HEK293 (cell line): ENCODE data around the gene SLC9A9.

ENCODE experiments used
- CTCF ChIA-PET: fragments of 350-600 bp; formaldehyde crosslinking; extraction: SDS; loops from one replicate; lab custom pipeline; 2021; ENCODE audit warnings: antibody characterized with exemption; lab: Yijun Ruan, JAX
- POLR2A ChIA-PET: fragments of 300-600 bp; formaldehyde crosslinking; extraction: SDS; loops from one replicate; lab custom pipeline; 2020; ENCODE audit warnings: antibody characterized with exemption, inconsistent platforms; lab: Yijun Ruan, JAX
- H3K27ac ChIP-seq: fragments of 200-500 bp; sonication (Bioruptor generic); 2 replicates; pipeline ENCODE4 v1.5.1; 2014; ENCODE audit warnings: low read depth, low read length, control low read depth, inconsistent platforms; ENCODE audit errors: extremely low read depth
- H3K36me3 ChIP-seq, 2 experiments: fragments of 200-500 bp in 1 of 2; sonication (Bioruptor generic) in 1 of 2; 1 replicate in 1 of 2; 2 replicates in 1 of 2; pipeline ENCODE4 v1.5.1; 2014 to 2017; ENCODE audit warnings: inconsistent platforms in 2 of 2, low read length in 2 of 2; ENCODE audit not compliant: control insufficient read depth in 2 of 2, insufficient read depth in 1 of 2
- H3K4me1 ChIP-seq: fragments of 200-500 bp; sonication (Bioruptor generic); 2 replicates; pipeline ENCODE4 v1.5.1; 2014; ENCODE audit warnings: mild to moderate bottlenecking, low read length, inconsistent platforms; ENCODE audit not compliant: control insufficient read depth, insufficient read depth
- H3K4me3 ChIP-seq: 2 replicates; pipeline ENCODE4 v1.5.1; 2011; ENCODE audit warnings: low read depth, mild to moderate bottlenecking, control low read depth, low read length, moderate library complexity
- H3K9me3 ChIP-seq: fragments of 200-500 bp; sonication (Bioruptor generic); 2 replicates; pipeline ENCODE4 v1.5.1; 2014; ENCODE audit warnings: low read depth, low read length, inconsistent platforms; ENCODE audit not compliant: control insufficient read depth, insufficient read depth
- BCL6B ChIP-seq: fragments of 450-650 bp; formaldehyde crosslinking; IDR thresholded peaks from 2 replicates; pipeline ENCODE4 v1.5.1; 2017; ENCODE audit warnings: missing biosample characterization, missing genetic modification characterization
- GLIS1 ChIP-seq: fragments of 450-650 bp; formaldehyde crosslinking; IDR thresholded peaks from 2 replicates; pipeline ENCODE4 v1.5.1; 2016; ENCODE audit warnings: missing biosample characterization, missing genetic modification characterization
- IKZF3 ChIP-seq: fragments of 450-650 bp; IDR thresholded peaks from 2 replicates; pipeline ENCODE4 v1.5.0; 2018; ENCODE audit warnings: missing biosample characterization, mild to moderate bottlenecking, missing genetic modification characterization, moderate library complexity
- KLF17 ChIP-seq: fragments of 450-650 bp; formaldehyde crosslinking; IDR thresholded peaks from 2 replicates; pipeline ENCODE4 v1.5.1; 2016; ENCODE audit warnings: missing biosample characterization, missing genetic modification characterization
- MZF1 ChIP-seq: fragments of 450-650 bp; formaldehyde crosslinking; IDR thresholded peaks from 2 replicates; pipeline ENCODE4 v1.5.1; 2017; ENCODE audit warnings: missing biosample characterization, missing genetic modification characterization, borderline replicate concordance
- OSR2 ChIP-seq: fragments of 450-650 bp; formaldehyde crosslinking; IDR thresholded peaks from 2 replicates; pipeline ENCODE4 v1.5.1; 2016; ENCODE audit warnings: missing biosample characterization, missing genetic modification characterization
- TRIM28 ChIP-seq: IDR thresholded peaks from 2 replicates; pipeline ENCODE4 v1.6.1; 2011; ENCODE audit warnings: low read length, control low read depth, borderline replicate concordance
- ZBTB20 ChIP-seq: fragments of 450-650 bp; formaldehyde crosslinking; IDR thresholded peaks from 2 replicates; pipeline ENCODE4 v1.5.1; 2016; ENCODE audit warnings: missing biosample characterization, missing genetic modification characterization
- ZBTB44 ChIP-seq: fragments of 450-650 bp; IDR thresholded peaks from 2 replicates; pipeline ENCODE4 v1.5.1; 2018; ENCODE audit warnings: missing biosample characterization, mild to moderate bottlenecking, missing genetic modification characterization
- ZBTB6 ChIP-seq: fragments of 450-650 bp; formaldehyde crosslinking; IDR thresholded peaks from 2 replicates; pipeline ENCODE4 v1.5.1; 2017; ENCODE audit warnings: missing biosample characterization, missing genetic modification characterization
- ZBTB8A ChIP-seq: fragments of 450-650 bp; formaldehyde crosslinking; IDR thresholded peaks from 2 replicates; pipeline ENCODE4 v1.5.1; 2016; ENCODE audit warnings: missing biosample characterization, missing genetic modification characterization
- ZNF155 ChIP-seq: fragments of 450-650 bp; formaldehyde crosslinking; IDR thresholded peaks from 2 replicates; pipeline ENCODE4 v1.5.1; 2016; ENCODE audit warnings: missing biosample characterization, missing genetic modification characterization
- ZNF169 ChIP-seq: fragments of 450-650 bp; formaldehyde crosslinking; IDR thresholded peaks from 2 replicates; pipeline ENCODE4 v1.5.1; 2016; ENCODE audit warnings: missing biosample characterization, missing genetic modification characterization
- ZNF174 ChIP-seq: fragments of 450-650 bp; formaldehyde crosslinking; IDR thresholded peaks from 2 replicates; pipeline ENCODE4 v1.5.0; 2017; ENCODE audit warnings: missing biosample characterization, mild to moderate bottlenecking, missing genetic modification characterization
- ZNF18 ChIP-seq: fragments of 450-650 bp; formaldehyde crosslinking; IDR thresholded peaks from 2 replicates; pipeline ENCODE4 v1.5.1; 2016; ENCODE audit warnings: missing biosample characterization, missing genetic modification characterization
- ZNF221 ChIP-seq: fragments of 450-650 bp; formaldehyde crosslinking; IDR thresholded peaks from 2 replicates; pipeline ENCODE4 v1.5.1; 2017; ENCODE audit warnings: missing biosample characterization, missing genetic modification characterization, borderline replicate concordance
- ZNF239 ChIP-seq: fragments of 450-650 bp; formaldehyde crosslinking; IDR thresholded peaks from 2 replicates; pipeline ENCODE4 v1.5.1; 2016; ENCODE audit warnings: missing biosample characterization, missing genetic modification characterization
- ZNF423 ChIP-seq: fragments of 450-650 bp; formaldehyde crosslinking; IDR thresholded peaks from 2 replicates; pipeline ENCODE4 v1.5.1; 2016; ENCODE audit warnings: missing biosample characterization, missing genetic modification characterization
- ZNF48 ChIP-seq: fragments of 450-650 bp; formaldehyde crosslinking; IDR thresholded peaks from 2 replicates; pipeline ENCODE4 v1.5.1; 2016; ENCODE audit warnings: missing biosample characterization, missing genetic modification characterization
- ZNF555 ChIP-seq: fragments of 450-650 bp; formaldehyde crosslinking; conservative IDR thresholded peaks from 2 replicates; pipeline ENCODE4 v1.5.1; 2017; ENCODE audit warnings: missing biosample characterization, mild to moderate bottlenecking, missing genetic modification characterization, inconsistent platforms
- ZNF560 ChIP-seq: fragments of 450-650 bp; formaldehyde crosslinking; IDR thresholded peaks from 2 replicates; pipeline ENCODE4 v1.5.1; 2017; ENCODE audit warnings: missing biosample characterization, missing genetic modification characterization, borderline replicate concordance
- ZNF629 ChIP-seq: fragments of 450-650 bp; formaldehyde crosslinking; IDR thresholded peaks from 2 replicates; pipeline ENCODE4 v1.5.1; 2017; ENCODE audit warnings: missing biosample characterization, missing genetic modification characterization
- ZNF776 ChIP-seq: fragments of 450-650 bp; formaldehyde crosslinking; IDR thresholded peaks from 2 replicates; pipeline ENCODE4 v1.5.0; 2017; ENCODE audit warnings: missing biosample characterization, missing genetic modification characterization, borderline replicate concordance
- ZNF785 ChIP-seq: fragments of 450-650 bp; formaldehyde crosslinking; IDR thresholded peaks from 2 replicates; pipeline ENCODE4 v1.5.1; 2016; ENCODE audit warnings: missing biosample characterization, missing genetic modification characterization
- ZNF792 ChIP-seq: fragments of 450-650 bp; formaldehyde crosslinking; IDR thresholded peaks from 2 replicates; pipeline ENCODE4 v1.5.1; 2016; ENCODE audit warnings: missing biosample characterization, missing genetic modification characterization
- ZSCAN23 ChIP-seq: fragments of 450-650 bp; formaldehyde crosslinking; IDR thresholded peaks from 2 replicates; pipeline ENCODE4 v1.5.1; 2016; ENCODE audit warnings: missing biosample characterization, missing genetic modification characterization

Gene SLC9A9

GRCh38 chr3:143258692-143259091, 589.6 kb downstream of the SLC9A9 start (continued):
- TF ChIP-seq ZBTB44, result no peak
- no peak for TF ChIP-seq ZNF776 (tag by site-specific recombination)
- TF ChIP-seq ZNF785 (tag by site-specific recombination), result no peak
- no peak for TF ChIP-seq BCL6B (tag by site-specific recombination)
- no peak for TF ChIP-seq ZNF560 (tag by site-specific recombination)
- TF ChIP-seq ZNF169 (tag by site-specific recombination), result no peak
- no peak for TF ChIP-seq ZBTB6
- TF ChIP-seq ZNF239 (tag by site-specific recombination), result no peak
- no peak for TF ChIP-seq IKZF3

GRCh38 chr3:143256416-143256815, 591.9 kb downstream of the SLC9A9 start:
- TF ChIP-seq ZNF18 (tag by site-specific recombination) (no peak), ZBTB20 (no peak), KLF17 (tag by site-specific recombination) (no peak), ZNF174 (tag by site-specific recombination) (no peak), ZNF155 (tag by site-specific recombination) (no peak), ZBTB6 (no peak), OSR2 (tag by site-specific recombination) (no peak), ZNF423 (tag by site-specific recombination) (no peak), ZNF169 (tag by site-specific recombination) (no peak), ZNF48 (tag by site-specific recombination) (no peak), ZNF629 (tag by site-specific recombination) (no peak), ZSCAN23 (tag by site-specific recombination) (no peak), MZF1 (no peak), ZNF555 (no peak), TRIM28 (no peak), ZNF221 (tag by site-specific recombination) (no peak), ZNF792 (tag by site-specific recombination) (no peak), GLIS1 (tag by site-specific recombination) (no peak), ZBTB8A (no peak)
- Histone ChIP-seq H3K9me3 (no peaks in the 10 kb centered on the region), H3K4me3 (no peak overlapping the region), H3K4me1 (no peaks in the 10 kb centered on the region), H3K27ac (no peak overlapping the region), H3K36me3 (no peaks in the 10 kb centered on the region)
- POLR2A ChIA-PET, result no interaction called here
- CTCF ChIA-PET, result no interaction called here
